ENCODE data around the gene MDM2.
"Not testable (repeated sequence)": the region's sequence is repeated elsewhere in the genome, so short reads cannot be mapped to it uniquely, and the experiment has no call there.

The MDM2 gene

DNA sequence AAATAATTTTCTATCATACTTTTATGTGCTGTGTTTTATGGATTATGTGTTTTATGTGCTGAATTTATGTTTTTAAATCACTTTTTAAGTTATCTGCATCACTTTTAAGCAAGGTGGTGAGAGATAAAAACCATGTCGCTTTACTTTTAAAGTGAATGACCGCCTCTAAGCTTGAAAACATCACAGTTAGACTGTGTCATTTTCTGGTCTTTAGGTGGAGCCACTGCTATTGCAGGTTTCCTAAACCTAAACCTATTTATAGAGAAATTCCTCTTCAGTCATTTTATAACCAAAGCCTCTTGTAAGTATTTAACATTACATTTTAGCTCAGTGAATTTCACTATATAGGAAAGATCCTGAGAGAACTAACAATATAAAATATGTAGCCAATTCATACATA, 21.0 kb upstream of the MDM2 start:
- DNase-seq, result no peak

DNA sequence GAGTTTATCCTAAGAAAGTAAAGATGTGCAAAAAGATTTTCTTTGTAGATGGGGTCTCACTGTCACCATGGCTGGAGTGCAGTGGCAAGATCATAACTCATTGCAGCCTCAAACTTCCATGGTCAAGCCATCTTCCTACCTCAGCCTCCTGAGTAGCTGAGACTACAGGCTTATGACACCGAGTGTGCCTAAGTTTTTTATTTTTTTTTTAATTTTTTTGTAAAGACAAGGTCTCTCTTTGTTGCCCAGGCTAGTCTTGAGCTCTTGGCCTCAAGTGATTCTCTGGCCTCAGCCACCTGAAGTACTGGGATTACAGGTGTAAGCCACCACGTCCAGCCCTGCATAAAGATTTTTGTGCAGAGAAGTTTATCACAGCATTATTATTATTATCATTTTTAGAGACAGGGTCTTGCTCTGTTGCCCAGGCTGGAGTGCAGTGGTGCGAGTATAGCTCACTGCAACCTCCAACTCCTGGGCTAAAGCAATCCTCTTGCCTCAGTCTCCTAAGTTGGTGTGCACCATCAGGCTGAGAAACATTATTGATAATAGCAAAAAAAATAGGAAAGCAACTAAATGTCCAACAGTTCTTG, 19.3 kb upstream of the MDM2 start:
- no peak for DNase-seq

DNA sequence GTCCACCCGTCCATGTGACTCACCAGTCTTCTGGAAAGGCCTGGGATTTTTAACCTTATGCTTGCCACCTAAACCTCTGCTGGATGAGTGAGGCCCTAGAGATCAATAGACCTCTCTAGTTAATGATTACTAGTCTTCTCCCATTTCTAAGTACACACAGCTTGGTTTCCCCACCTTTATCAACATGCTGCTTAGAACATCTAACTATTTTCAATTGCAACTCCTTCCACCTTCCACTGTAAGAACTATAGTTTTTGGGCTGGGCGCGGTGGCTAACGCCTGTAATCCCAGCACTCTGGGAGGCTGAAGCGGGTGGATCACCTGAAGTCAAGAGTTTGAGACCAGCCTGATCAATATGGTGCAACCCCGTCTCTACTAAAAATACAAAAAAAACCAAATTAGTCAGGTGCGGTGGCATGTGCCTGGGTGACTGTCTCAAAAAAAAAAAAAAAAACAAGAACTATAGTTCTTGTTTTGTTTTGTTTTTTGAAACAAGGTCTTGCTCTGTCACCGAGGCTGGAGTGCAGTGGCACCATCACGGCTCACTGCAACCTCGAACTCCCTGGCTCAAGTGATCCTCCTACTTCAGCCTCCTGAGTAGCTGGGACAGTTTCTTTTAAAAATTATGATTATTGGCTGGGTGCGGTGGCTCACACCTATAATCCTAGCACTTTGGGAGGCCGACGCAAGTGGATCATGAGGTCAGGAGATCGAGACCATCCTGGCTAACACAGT, 18.7 kb upstream of the MDM2 start:
- DNase-seq, result no peak

GRCh38 chr12:68790081-68790951, 17.7 kb upstream of the MDM2 start:
- DNase-seq, result no peak

GRCh38 chr12:68790952-68791234, 17.1 kb upstream of the MDM2 start:
- DNase-seq, result no peak

DNA sequence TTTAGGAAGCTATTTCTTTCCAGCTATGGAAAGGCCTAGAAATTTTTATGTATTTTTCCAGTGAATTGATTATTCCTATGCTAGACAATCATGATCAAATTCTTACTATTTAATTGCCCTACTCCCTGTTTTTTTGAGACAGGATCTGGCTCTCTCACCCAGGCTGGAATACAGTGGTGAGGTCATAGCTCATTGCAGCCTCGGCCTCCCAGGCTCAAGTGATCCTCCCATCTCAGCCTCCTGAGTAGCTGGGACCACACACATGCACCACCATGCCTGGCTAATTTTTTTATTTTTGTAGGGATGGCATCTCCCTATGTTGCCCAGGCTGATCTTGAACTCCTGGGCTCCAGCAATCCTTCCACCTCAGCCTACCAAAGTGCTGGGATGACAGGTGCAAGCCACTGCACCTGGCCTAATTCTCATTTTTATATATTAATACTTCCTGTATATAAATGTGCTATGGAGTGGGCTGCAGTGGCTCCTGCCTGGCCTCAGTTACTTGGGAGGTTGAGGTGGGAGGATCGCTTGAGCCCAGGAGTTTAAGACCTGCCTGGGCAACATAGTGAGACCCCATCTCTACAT, 16.0 kb upstream of the MDM2 start:
- no peak for DNase-seq

DNA sequence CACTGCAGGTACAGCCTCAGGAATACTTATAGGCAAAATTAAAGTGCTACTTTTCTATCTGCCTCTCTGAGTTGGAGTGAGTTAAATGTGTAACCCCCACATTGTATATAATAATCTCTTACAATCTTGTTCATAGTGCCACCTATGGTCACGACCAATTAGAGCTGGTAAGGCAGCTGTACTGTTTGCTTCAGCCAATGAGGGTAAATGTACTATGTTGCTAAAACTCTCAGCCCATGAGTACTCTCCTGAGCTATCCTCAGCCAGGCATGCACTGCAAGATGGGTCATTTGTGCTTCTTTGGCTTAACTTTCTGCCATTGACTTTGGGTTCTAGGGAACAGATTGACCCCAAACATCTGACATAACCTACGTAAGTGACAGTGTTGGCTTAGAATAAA, 15.0 kb upstream of the MDM2 start:
- DNase-seq, result no peak

- no peak for DNase-seq
Observed at GRCh38 chr12:68793436-68793835, 14.5 kb upstream of the MDM2 start.

GRCh38 chr12:68793975-68794652, 13.9 kb upstream of the MDM2 start:
- no peak for DNase-seq

DNA sequence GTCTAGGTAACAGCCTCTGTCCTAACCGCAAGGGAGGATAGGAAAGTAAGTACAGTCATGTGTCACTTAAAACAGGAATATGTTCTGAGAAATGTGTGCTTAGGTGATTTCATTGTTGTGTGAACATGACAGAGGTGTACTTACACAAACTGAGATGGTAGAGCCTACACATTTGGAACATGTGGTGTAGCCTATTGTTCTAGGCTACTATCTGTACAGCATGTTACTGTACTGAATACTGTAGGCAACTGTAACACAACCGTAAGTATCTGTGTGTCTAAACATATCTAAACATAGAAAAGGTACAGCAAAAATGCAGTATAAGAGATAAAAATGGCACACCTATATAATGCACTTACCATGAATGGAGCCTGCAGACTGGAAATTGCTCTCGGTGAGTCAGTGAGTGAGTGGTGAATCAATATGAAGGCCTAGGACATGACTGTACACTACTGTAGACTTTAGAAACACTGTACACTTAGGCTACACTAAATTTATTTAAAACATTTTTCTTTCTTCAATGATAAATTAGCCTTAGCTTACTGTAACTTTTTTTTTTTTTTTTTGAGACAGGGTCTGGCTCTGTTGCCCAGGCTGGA, 13.2 kb upstream of the MDM2 start:
- no peak for DNase-seq

GRCh38 chr12:68796399-68796798, 11.6 kb upstream of the MDM2 start:
- DNase-seq, result no peak

DNA sequence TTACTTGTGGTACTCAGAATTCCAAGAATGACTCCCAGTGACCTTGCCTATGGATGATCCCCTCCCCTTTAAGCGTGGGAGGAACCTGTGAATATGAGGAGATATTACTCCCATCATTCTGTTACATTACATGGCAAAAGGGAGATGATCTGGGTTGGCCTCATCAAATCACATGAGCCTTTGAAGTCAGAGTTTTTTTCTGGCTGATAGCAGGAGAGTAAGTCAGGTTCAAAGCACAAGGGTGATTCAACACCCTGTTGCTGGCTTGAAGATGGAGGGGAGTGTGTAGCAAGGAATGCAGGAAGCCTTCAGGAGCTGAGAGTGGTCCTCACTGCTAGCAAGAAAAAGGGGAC, 9.1 kb upstream of the MDM2 start:
- DNase-seq, result no peak

- no peak for DNase-seq
Observed at GRCh38 chr12:68800294-68800693, 7.7 kb upstream of the MDM2 start.

DNA sequence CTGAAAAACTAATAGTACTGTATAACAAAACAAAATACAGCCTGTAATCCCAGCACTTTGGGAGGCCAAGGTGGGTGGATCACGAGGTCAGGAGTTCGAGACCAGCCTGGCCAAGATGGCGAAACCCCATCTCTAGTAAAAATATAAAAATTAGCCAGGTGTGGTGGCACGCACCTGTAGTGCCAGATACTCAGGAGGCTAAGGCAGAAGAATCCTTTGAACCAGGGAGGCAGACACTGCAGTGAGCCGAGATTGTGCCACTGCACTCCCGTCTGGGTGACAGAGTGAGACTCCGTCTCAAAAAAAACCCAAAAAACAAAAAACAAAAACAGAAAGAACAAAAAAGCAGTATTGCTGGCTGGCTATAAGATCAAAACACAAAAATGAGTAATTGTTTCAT, 6.9 kb upstream of the MDM2 start:
- DNase-seq, result not testable (repeated sequence)

DNA sequence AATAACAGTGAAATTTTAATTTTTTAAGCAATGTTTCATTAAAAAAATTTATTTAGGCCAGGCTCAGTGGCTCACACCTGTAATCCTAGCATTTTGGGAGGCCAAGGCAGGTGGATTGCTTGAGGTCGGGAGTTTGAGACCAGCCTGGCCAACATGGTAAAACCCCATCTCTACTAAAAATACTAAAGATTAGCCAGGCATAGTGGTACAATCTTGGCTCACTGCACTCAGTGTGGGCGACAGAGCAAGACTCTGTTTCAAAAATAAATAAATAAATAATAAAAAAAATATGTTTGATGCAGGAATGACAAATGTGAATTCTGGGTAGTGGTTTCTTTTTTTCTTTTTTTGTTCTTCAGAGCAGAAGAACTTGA, 5.6 kb upstream of the MDM2 start:
- DNase-seq, result not testable (repeated sequence)

- not testable (repeated sequence) for DNase-seq
Observed at GRCh38 chr12:68802911-68803651, 4.9 kb upstream of the MDM2 start.

GRCh38 chr12:68803948-68804656, 3.9 kb upstream of the MDM2 start:
- no peak for DNase-seq

DNA sequence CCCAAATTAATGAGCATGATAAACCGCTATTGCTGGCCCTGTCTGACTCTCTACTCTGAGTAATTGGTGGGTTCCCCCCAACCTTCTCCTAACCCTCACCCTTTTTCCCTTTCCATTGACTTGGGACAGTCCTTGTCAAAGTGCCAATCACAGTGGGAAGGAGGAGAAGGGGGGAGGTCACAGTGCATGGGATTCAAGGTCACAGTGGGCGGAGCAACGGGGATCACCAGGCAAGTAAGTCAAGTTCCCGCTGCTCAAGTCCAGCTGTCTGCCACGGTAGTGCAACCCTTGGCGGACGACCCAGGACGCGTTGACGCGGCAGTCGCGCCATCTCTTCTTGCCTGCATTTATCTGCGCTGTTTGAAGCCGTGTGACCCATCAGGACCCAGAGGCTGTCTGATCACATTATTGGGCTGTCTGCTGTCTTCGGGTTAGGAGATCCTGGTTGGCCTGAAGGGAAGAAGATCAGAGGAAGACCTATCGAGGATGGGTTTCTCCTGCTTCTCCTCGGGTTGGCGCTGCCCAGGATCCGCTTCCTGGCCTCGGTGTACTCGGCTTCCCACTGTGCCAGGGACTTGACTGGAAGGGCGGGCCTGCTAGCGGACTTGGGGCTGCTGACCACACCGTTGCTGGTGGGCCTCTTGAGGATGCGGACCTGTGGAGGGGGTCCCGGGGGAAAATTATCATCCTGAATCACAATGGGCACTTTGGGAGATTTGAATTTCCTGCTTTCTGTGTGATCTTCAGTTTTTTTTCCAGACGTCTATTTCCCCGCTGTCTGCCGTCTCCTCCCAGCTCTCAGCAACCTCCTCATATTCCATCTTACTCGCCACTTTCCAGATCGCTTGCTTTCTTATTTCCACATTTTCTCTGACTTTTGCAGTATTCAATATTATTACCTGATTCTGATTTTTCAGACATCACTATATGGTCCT, 3.1 kb upstream of the MDM2 start:
- no peak for DNase-seq

DNA sequence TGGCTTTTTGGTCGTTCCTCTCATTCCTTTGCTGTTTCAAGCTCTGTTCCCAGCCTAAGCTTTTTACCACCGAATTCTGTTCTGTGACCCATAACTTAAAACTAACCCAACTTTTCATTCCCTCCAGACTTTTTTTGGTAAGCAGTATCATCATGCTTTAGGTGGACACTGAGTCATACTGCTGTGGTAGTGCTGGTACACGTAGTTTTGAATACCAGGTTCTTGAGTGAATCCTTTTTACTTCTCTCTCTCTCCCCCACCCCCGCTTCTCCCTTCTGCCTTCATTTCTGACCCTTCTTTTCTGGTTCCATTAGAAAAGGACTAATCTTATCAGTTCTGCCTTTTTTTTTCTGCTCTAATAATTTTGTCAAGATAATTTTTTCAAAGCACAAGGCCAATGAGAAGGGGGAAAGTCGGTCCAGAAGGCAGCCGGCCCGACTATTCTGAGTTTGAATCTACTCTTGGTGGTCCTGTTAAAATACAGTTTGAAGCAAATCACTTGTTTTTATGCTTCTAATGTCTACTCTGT, 2.3 kb upstream of the MDM2 start:
- DNase-seq, result no peak
